HG03442 (cell line): Measurements from ENCODE around the gene ZBTB7C.

ENCODE experiments used
- ATAC-seq: cut with Tn5 transposase; IDR thresholded peaks from one replicate; pipeline ENCODE4 v1.9.1; 2021; ENCODE audit warnings: mild to moderate bottlenecking, moderate library complexity; ENCODE audit not compliant: unreplicated experiment

ZBTB7C gene

GRCh38 chr18:48105317-48105716 is 303.9 kb downstream of the ZBTB7C start:
- ATAC-seq = no peak

GRCh38 chr18:48104705-48105104 is 304.5 kb downstream of the ZBTB7C start:
- ATAC-seq = no peak

GRCh38 chr18:48100651-48101165 is 308.5 kb downstream of the ZBTB7C start:
- no peak for ATAC-seq

DNA sequence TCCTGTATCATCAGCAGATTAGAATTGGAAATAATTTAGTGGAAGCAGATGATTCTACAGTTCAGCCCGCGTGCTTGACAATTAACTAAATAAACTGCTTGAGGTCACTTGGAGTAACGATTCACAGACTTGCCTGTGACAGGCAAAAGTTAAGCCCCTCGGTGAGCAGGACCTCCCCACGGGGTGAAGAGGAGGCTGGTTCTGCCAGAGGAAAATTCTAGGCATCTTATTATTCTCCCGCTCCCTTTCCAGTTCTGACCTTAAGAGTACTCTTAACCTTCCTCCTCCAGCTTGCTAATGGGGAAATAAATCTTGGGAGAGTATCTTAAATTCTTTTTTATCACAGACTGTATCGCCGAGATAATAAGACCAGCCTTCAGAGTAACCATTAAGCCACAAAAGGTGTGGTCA is 309.0 kb downstream of the ZBTB7C start:
- ATAC-seq = no peak

DNA sequence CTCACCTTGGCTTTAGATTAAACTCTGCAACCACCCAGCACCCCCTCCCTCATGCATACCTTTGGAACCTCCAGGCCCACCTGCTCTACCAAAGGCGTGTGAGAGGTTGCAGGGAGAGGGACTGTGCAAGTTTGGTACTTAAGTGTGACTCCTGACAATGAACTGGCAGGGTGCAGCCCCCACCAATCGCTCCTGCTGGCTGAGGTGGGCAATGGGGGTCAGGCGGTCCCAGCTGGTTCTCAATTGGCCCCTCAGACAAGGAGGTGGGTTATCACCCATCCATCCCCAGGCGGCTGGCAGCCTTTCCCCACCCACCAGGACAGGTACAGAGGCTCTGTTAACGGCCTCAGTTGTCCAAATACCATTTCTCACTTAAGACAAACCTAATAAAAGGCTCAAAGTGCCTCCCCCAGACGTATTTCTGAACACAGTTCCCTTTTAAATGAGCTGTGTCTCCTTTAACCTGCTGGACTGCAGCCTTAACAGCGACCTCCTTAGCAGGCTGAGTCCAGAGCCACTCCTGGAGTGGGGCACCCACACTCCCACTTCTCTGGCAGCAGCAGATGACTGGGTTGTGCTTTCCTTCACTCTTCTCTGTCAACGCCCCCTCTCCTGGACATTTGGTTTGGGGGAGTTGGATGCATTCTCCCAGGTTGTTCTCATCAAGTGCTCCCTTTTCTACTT is 309.6 kb downstream of the ZBTB7C start:
- ATAC-seq = no peak

- no peak for ATAC-seq
Observed at GRCh38 chr18:48098538-48098937, 310.6 kb downstream of the ZBTB7C start.

GRCh38 chr18:48098007-48098406 is 311.2 kb downstream of the ZBTB7C start:
- ATAC-seq = no peak

DNA sequence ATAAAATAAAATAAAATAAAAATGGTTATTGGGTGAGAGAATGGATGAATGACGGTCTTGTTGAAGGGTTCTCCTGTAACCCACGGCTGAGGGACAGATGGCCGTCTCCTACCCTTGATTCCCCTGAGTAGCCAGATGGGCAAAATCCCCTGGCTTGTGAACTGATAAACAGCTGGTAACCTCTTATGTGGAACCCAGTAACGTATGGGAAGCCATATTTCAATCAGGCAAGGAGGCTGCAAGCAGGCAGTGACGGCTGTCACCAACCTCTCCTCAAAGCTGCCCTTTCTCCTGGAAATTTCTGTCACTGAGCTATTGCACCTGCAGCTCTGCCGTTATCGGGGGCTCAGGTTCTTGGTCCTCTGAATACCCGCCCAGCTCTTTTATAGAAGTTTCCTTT is 313.5 kb downstream of the ZBTB7C start:
- no peak for ATAC-seq

DNA sequence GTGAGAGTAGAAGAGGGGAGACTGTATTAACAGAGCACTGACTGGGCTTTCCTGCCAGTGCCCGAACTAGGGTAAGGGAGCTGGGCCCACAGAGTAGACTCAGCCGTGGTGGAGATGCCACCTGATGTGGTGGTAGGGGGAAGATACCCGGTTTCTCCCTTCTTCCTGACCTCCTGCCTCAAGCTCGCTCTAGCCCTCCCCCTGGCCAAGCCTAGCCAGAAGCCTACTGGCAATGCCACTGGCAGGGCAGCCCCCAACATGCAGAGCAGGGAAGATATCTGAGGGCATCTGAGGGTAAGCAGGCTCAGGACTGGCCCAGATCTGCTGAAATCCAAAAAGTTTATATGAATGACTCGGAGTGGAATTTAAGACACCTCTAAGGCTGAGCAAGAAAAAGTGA is 316.1 kb downstream of the ZBTB7C start:
- no peak for ATAC-seq

GRCh38 chr18:48091869-48092497 is 317.2 kb downstream of the ZBTB7C start:
- ATAC-seq = no peak

GRCh38 chr18:48090702-48091101 is 318.5 kb downstream of the ZBTB7C start:
- no peak for ATAC-seq

DNA sequence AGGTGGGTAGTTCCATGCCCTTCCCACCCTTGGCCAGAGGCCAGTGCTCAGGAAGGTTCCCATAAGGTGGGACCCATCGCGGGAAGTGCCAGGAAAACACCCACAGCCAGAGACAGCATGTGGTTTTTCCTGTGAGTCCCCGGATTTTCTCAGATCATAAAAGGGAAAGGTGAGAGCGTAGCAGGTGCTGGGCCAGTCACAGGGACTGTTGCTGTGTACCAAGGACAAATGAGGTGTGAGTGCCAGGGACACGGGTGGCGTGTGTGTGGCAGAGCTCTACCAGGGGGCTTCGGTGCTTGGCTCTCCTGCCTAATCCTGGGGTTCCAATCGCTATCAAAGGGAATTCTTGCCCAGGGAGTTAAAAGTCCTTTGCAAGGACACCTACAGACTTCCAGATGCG is 319.2 kb downstream of the ZBTB7C start:
- ATAC-seq = no peak

- no peak for ATAC-seq
Observed at GRCh38 chr18:48085781-48086487, 323.2 kb downstream of the ZBTB7C start.

GRCh38 chr18:48084858-48085257 is 324.3 kb downstream of the ZBTB7C start:
- ATAC-seq = no peak

- no peak for ATAC-seq
Observed at GRCh38 chr18:48084041-48084757, 325.0 kb downstream of the ZBTB7C start.

DNA sequence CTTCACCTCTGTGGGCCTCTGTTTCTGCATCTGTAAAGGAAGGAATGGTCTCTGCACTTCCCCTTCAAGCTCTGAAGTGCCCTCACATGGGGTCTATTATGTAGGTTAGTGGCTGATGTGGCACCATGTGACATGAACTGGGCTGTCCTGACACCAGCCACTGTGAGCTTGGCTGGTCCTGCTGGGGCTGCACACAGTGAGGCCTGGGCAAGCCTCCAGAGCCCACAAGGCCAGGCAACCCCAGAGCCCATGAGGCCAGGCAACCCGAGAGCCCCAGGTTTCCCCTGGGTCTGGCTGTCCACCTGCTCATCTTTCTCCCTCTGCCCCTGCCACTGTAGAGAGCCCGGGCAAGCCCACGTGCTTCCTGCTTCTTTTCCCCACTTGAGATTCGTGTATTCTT is 328.6 kb downstream of the ZBTB7C start:
- no peak for ATAC-seq

- ATAC-seq = no peak
Observed at GRCh38 chr18:48079885-48080284, 329.3 kb downstream of the ZBTB7C start.

- ATAC-seq = no peak
Observed at GRCh38 chr18:48078448-48078847, 330.7 kb downstream of the ZBTB7C start.

DNA sequence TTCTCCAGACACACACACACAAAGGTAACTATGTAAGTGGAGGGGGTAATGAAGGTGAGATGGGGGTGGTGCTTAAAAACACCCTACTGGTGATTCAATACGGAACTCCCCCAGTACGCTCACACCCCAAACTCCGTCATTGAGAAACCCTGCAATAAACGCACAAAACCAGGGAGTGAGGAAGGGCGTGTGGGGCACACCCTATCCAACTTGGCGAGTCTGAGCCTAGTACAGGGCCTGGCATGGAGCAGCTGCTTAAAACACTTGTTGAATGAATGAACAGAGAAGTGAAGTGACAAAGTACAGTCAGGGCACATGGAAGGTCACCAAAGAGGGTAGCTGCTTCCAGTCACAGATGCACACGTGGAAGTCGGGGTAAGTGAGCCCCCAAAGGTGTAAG is 331.9 kb downstream of the ZBTB7C start:
- no peak for ATAC-seq

- ATAC-seq = no peak
Observed at GRCh38 chr18:48076461-48076860, 332.7 kb downstream of the ZBTB7C start.

DNA sequence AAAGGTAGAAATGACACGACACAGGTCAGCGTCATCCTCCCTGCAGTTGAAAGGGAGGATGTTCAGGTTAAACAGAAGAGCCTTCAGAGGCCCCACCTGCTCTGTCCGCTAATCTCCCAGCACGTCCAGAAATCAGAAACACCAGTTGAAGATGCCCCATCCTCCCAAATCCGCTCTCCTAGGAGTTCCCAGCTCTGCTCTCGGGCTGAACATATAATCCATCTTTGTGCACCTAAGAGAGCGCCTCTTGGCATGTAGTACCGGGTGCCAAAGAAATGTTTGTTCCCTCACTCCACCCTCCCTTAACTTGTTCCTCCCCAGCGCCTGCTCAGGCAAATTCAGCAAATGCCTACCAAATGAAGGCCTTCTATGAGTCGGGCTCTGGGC is 333.5 kb downstream of the ZBTB7C start:
- no peak for ATAC-seq
